ENCODE data around the gene NEDD4L.

NEDD4L gene

DNA sequence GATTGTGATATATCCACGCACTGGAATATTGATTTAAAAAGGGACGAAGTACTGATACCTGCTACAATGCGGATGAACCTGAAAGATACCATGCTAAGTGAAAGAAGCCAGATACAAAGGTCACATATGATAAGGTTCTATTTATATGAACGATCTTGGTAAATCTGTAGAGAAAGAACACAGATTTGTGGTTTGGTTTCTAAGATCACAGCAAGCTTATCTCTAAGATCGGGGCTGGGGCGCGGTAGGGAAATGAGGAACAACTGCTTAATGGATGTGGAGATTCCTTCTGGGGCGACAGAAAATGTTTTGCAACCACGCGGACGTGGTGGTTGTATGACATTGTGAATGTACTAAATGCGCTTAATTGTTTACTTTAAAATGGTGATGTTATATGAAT lies 60.1 kb downstream of the NEDD4L start:
- no peak overlapping the region for H3K27ac ChIP-seq
- TF ChIP-seq, protein P1, sequence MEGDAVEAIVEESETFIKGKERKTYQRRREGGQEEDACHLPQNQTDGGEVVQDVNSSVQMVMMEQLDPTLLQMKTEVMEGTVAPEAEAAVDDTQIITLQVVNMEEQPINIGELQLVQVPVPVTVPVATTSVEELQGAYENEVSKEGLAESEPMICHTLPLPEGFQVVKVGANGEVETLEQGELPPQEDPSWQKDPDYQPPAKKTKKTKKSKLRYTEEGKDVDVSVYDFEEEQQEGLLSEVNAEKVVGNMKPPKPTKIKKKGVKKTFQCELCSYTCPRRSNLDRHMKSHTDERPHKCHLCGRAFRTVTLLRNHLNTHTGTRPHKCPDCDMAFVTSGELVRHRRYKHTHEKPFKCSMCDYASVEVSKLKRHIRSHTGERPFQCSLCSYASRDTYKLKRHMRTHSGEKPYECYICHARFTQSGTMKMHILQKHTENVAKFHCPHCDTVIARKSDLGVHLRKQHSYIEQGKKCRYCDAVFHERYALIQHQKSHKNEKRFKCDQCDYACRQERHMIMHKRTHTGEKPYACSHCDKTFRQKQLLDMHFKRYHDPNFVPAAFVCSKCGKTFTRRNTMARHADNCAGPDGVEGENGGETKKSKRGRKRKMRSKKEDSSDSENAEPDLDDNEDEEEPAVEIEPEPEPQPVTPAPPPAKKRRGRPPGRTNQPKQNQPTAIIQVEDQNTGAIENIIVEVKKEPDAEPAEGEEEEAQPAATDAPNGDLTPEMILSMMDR (conservative IDR thresholded peaks at IDR 0.05; ENCODE audit: low read depth), result no peak
- ChIA-PET POLR2A (ENCODE audit: low non-redundant PET) (no interaction called here), CTCF (no interaction called here)
- no peak for DNase-seq (ENCODE audit: low spot score)

DNA sequence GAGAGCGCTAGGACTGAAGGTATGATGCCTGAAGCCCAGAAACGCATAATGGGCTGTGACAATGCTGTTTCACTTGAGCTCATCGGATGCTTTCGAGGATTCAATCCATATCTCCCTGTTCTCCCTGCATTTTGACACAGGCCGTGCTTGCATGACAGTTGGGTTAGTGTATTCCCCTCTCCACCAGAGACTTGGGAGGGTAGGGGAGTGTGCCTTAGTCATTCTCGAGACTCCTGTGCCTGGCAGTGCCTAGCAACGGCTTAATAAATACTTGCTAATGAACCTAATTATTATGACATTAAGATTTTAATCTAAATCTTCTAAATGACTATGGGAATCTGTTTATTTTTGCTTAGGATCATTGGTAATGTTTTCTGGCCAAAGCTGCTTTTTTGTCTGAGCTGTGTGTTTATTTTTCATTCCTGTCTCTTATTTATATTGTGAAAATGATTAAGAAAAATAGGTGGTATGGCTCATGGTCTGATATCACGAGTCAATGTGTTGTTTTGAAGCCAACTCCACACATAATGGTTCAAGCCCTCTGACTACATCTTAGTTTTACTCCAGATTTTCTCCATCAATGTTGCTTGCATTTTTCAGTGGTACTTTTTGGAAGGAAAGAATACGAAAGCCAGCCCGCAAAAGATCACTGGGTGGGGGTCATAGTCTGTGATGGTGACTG lies 61.3 kb downstream of the NEDD4L start:
- DNase-seq (ENCODE audit: low spot score), result no peak
- ChIA-PET POLR2A (ENCODE audit: low non-redundant PET) (interaction anchor here (0.6 kb wide), 1 partner anchor 11 kb away, joined by 3 read pairs; no protein-coding TSS in a partner anchor), CTCF (no interaction called here)
- no peak overlapping the region for H3K27ac ChIP-seq
- TF ChIP-seq, protein P1 (conservative IDR thresholded peaks at IDR 0.05; ENCODE audit: low read depth), result no peak

DNA sequence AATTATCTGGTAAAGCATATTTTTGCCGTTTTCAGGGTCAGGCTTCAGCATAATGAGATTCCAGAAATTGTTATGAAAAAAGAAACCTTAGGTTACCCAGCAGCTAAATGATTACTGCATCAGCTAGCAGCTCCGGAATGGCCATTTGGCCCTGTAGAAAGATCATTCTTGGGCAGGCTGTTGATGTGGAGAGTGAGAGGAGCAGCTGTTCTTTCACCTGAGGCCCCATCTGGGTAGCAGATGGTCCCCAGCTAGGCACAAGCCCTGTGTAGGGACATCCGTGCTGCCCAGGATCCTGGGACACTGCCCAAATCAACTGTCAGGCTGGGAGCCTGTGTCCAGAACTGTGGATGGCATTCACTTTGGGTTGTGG lies 61.8 kb downstream of the NEDD4L start:
- no peak overlapping the region for H3K27ac ChIP-seq
- TF ChIP-seq, protein P1 (conservative IDR thresholded peaks at IDR 0.05; ENCODE audit: low read depth), result no peak
- ChIA-PET POLR2A (ENCODE audit: low non-redundant PET) (interaction anchor here (0.6 kb wide), 1 partner anchor 12 kb away, joined by 3 read pairs; no protein-coding TSS in a partner anchor), CTCF (no interaction called here)
- DNase-seq (ENCODE audit: low spot score), result no peak

DNA sequence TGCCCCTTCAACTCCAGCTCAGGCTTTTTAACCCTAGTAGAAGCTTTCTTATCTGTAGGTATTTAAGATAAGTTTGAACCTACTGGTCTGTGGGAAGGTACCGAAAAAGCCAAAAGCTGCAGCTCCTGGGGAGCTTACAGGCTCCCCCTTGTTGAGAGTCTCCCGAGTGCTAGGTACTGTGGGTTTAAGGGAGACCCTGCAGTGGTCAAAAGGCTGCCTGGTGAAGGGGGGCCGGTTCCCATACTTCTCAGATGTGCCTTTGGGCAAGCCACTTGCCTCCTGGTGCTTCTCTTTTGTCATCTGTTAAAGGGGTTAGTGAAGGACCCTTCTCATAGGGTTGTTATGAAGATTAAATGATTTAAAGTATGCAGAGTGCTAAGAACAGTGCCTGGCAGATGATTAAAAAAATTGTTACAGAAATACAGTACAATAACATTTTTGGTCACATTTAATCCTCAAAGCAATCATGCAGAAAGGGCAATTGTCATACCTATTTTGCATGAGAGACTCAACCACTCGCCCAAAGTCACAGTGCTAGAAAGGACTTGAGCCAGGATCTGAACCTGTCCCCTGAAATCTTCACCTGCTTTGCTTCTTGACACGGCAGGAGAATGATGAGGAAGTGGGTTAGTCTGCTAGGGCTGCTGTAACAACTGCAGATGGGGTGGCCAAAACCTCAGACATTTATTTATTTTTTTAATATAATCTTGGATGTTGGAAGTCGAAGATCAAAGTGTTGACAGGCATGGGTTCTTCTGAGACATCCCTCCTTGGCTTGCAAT lies 62.5 kb downstream of the NEDD4L start:
- POLR2A ChIA-PET (ENCODE audit: low non-redundant PET), result interaction anchor here (0.6 kb wide), 1 partner anchor 13 kb away, joined by 3 read pairs; no protein-coding TSS in a partner anchor
- DNase-seq (ENCODE audit: low spot score), result no peak
- CTCF ChIA-PET, result no interaction called here
- TF ChIP-seq, protein P1 (conservative IDR thresholded peaks at IDR 0.05; ENCODE audit: low read depth), result no peak
- H3K27ac ChIP-seq, result no peak overlapping the region

DNA sequence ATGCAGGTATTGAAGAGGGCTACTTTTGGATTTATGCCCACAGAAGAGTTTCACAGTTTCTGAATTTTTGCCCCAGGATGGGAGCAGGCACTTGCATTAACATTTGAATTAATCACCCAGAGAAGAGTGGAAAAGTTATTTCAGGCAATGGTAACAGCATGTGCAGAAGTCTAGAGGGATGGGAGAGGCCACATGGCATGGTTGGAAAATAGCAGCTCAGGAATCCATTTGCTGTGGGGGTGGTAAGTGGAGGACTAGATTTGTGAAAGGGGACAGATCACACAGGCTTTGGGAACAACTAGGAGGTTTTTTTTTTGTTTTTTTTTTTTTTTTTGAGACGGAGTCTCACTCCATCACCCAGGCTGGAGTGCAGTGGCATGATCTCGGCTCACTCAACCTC lies 65.2 kb downstream of the NEDD4L start:
- H3K27ac ChIP-seq, result no peak overlapping the region
- ChIA-PET CTCF (no interaction called here), POLR2A (ENCODE audit: low non-redundant PET) (no interaction called here)
- TF ChIP-seq, protein P1 (conservative IDR thresholded peaks at IDR 0.05; ENCODE audit: low read depth), result no peak
- no peak for DNase-seq (ENCODE audit: low spot score)

DNA sequence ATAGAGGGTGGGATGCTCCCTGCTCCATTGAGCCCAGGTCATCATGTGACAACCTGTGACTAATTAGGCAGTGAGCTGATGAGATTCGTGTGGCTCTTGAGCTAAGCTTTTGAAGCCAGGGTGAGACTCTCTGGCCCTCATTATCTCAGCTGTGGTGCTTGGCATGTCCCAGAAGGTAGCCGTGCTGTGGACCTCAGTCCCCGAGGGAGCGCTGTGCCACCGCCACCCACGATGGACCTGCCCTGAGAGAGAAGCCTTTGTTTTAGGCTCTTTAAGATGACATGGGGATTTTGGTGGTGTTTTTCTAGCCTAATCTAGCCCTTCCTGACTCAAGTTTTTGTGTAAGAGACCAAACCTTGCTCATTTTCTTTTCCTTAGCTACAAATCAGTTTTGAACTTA lies 66.4 kb downstream of the NEDD4L start:
- POLR2A ChIA-PET (ENCODE audit: low non-redundant PET), result no interaction called here
- CTCF ChIA-PET, result interaction anchor here (2.6 kb wide), 1 partner anchor 12 kb away, joined by 14 read pairs; no protein-coding TSS in a partner anchor
- TF ChIP-seq, protein P1 (conservative IDR thresholded peaks at IDR 0.05; ENCODE audit: low read depth), result no peak
- no peak for DNase-seq (ENCODE audit: low spot score)
- no peak overlapping the region for H3K27ac ChIP-seq
